Hematopoietic multipotent progenitor cell treated with erythropoietin and hydrocortisone succinate and interleukin-3 and kit ligand, for 6 days (in vitro differentiated cells): ENCODE results near the gene AKT3.
"Not testable (repeated sequence)": the region's sequence is repeated elsewhere in the genome, so short reads cannot be mapped to it uniquely, and the experiment has no call there.

Experiments used
- DNase-seq: peaks from one replicate; pipeline ENCODE4 v3.0.0-alpha.2; 2015

AKT3 gene

DNA sequence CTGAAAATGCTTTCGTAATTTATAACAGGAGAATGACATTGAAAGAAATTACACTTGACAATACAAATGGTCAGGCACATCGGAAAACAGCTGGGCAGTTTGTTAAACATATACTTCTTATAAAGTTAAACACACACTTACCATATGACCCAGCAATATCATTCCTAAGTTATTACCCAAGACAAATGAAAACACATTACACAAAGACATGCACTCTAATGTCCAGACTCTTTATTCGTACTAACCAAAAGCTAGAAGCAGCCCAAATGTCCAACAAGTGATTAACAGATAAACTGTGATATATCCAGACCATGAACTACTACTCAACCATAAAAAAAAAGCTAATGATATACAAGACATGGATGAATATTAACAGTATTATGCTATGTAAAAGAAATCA lies 8.5 kb downstream of the AKT3 start:
- no peak for DNase-seq

DNA sequence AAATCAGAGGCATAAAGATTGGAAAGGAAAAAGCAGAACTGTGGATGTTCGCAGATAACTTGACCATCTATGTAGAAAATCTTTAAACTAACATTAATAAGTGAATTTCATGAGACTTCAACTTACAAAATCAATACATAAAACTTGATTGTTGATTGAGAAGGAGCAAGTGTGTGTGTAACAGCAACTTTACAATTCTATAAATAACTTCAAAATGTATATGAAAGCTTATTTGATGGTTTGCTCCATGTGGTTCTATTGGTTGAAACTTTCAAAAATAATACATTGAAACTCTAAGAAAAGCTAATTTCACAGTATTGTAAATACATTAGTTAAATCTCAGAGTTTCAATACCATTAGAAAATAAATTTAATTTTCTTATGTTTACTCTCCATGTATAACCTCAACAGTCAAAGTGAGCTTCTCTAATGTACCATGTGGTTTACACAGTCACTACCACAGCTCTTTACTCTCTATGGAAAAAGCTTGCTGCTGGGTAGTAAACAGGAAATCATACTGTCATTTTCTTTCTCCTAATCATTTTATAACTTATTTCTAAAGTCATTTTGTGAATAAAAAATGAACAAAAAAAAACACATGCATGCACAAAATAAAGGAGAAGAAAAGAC lies 12.0 kb downstream of the AKT3 start:
- DNase-seq = no peak

DNA sequence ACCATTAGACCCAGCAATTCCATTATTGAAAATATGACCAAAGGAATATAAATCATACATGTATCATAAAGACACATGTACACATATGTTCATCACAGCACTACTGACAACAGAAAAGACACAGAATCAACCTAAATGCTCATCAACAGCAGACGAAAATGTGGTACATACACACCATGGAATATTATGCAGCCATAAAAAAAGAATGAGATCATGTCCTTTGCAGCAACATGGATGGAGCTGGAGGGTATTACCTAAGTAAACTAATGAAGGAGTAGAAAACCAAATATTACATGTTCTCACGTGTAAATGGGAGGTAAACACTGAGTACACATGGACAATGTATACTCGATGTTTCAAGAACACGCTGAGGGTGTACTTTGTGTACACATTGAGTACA lies 15.9 kb downstream of the AKT3 start:
- DNase-seq = no peak

DNA sequence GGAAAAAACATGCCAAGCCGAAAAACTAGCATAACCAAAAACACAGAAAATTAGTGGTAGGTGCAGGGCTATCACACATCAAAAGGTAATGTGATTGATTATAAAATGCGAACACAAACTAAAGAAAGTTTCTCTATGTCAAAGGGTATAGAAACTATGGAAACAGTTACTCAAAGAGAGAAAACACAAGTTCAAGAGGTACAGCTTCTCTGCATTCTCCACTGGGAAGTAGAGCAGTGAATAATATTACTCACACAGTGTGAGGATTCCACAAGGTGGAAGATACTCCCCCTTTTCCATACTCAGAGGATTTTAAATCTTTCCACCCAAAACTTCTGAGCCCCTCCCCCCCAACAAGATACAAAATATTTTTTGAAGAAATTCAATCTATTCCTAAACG lies 18.6 kb downstream of the AKT3 start:
- DNase-seq = no peak

DNA sequence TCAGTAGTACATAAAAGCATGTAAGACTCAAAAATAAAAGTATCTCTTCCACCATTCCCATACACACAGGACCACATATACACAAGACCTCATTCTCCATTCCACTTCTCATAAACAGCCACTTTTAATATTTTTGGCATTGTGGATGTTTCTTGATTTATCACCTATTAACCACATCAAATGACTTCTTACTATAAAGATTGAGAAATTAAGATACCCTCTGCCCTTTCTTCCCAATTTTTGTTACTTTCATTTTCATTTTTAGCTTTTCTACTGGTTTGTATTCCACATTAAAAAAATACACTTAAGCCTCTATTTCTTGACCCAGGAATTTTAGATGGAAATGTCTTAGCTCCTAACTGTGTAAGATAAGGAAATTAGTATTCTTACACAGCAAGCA lies 22.8 kb downstream of the AKT3 start:
- no peak for DNase-seq

DNA sequence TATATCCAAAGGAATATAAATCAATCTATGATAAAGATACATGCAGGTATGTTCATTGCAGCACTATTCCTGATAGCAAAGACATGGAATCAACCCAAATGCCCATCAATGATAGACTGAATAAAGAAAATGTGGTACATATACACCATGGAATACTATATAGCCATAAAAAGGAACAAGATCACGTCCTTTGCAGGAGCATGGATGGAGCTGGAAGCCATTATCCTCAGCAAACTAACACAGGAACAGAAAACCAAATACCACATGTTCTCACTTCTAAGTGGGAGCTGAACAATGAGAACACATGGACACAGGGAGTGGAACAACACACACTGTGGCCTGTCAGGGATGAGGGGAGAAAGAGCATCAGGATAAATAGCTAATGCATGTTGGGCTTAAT lies 25.1 kb downstream of the AKT3 start:
- not testable (repeated sequence) for DNase-seq

DNA sequence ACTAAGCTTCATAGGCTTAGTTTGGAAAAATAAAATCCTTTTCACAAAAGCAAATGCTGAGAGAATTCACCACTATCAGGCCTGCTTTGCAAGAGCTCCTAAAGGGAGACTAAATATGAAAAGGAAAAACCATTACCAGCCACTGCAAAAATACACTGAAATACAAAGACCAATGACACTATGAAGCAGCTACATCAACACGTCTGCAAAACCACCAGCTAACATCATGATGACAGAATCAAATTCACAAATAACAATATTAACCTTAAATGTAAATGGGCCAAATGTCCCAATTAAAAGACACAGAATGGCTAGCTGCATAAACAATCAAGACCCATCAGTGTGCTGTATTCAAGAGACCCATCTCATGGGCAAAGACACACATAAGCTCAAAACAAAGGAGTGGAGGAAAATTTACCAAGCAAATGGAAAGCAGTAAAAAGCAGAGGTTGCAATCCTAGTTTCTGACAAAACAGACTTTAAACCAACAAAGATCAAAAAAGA lies 28.8 kb downstream of the AKT3 start:
- DNase-seq = no peak

DNA sequence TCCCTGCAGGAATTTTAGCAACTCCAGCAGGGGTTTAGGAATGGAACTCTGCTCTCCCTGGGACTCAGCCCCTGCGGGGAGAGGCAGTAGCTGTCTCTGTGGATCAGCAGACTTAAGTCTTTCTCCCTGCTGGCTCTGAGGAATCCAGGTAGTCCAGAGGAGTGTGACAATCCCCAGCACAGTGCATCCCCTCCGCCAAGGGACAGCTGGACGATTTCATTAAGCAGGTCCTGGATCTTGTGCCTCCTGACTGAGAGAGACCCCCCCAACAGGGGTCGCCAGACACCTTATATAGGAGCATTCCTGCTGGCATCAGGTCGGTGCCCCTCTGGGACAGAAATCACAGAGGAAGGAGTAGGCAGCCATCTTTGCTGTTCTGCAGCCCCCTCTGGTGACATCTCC lies 30.6 kb downstream of the AKT3 start:
- DNase-seq = no peak

DNA sequence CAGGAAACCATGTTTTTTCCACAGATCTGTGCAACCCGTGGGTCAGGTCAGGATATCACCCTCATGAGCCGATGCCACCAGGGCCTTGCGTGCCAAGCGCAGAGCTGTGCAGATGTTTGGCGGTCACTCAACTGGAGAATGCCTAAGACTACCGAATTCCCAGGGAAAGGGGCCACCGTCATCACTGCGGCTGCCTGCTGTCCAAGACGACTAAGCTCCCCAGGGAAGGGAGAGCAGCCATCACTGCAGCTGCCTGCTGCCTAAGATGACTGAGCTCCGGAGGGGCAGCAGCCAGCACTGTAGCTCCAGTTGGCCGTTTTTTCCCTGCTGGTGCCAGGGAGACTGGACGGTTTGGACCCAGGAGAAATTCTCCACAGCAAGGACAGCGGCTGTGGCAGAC lies 31.1 kb downstream of the AKT3 start:
- DNase-seq = no peak

DNA sequence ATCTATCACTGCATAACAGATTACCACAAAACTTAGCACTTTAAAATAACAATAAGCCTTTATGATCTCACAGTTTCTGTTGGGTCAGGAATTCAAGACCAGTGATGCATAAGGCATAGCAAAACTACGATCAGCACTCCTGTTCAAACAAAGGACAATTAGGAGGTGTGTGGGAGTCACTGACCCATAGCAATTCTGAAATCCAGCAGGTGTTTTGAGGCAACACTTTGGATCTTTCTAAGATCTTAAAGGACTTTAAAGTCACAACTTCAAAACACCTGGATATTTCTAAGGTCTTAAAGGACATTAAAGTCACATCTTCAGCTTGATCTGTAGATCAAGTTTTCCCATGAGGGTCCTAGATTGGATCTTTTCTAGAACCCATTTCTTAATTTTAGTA lies 35.3 kb downstream of the AKT3 start:
- DNase-seq = no peak

DNA sequence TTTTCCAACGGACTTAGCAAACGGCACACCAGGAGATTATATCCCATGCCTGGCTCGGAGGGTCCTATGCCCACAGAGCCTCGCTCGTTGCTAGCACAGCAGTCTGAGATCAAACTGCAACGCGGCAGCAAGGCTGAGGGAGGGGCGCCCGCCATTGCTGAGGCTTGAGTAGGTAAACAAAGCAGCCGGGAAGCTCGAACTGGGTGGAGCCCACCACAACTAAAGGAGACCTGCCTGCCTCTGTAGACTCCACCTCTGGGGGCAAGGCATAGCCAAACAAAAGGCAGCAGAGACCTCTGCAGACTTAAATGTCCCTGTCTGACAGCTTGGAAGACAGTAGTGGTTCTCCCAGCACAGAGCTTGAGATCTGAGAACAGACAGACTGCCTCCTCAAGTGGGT lies 42.7 kb downstream of the AKT3 start:
- not testable (repeated sequence) for DNase-seq

DNA sequence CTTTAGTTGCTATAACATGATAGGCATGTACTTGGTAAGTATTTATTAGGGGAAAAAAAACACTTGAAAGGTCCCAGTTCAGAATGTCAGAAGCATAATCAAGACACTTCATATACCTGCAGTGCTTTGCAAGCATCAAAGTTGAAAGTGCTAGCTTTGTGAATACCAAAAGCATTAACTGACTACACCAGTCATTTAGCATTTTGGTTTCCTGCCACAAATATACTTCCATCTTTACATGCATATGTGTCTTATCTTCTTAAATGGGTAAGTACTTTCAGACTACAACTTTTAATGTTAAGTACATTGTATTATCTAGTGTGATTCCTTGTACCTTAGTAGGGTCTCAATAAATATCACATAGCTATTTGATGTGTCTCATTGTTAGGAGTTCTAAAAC lies 43.7 kb downstream of the AKT3 start:
- no peak for DNase-seq

DNA sequence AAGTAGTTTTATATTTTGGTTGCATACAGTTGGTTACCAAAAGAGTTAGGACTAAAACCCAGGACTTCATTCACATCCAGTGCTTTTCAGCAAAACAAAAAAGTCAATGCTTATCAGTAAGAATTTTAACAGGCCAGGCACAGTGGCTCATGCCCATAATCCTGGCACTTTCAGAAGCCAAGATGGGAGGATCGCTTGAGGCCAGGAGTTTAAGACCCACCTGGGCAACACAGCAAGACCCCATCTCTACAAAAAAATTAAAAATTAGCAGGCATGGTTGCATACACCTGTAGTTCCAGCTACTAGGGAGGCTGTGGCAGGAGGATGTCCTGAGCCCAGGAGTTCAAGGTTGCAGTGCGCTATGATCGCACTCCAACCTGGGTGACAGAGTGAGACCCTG lies 47.3 kb downstream of the AKT3 start:
- no peak for DNase-seq

DNA sequence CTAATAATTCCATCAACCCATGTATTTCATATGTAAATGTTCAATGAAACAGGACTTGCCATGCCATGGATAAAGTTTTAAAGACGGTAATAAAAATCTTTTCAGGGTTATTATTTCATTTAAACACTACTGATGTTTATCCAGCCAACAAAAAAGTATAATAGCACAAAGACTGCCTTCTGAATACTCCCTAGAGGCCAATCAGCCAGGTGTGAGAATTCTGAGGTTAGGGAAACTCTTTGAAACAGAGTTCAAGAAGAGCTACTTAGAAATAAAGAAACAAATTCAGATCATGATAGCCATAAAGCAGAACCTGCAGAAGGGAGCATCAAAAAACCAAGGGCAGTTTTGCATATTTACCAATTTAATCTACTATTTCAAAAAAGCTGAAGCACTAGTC lies 48.7 kb downstream of the AKT3 start:
- no peak for DNase-seq

DNA sequence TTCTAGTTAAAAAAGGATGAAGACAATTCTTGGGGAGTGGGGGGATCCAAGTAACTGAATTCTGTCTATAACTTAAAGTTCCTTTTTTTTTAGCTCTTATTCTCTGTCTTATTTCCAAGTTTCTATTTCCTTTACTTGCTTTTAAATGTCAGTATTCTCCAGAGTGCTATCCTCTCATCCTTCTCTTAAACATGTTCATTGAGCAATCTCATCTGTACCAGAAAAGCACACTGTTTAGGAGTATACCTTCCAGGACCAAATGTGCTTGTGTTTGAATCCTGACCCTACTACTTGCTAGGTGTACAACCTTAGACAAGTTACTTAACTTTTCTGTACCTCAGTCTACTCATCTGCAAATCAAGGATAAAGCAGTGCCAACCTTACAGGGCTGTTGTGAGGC lies 50.1 kb downstream of the AKT3 start:
- no peak for DNase-seq

DNA sequence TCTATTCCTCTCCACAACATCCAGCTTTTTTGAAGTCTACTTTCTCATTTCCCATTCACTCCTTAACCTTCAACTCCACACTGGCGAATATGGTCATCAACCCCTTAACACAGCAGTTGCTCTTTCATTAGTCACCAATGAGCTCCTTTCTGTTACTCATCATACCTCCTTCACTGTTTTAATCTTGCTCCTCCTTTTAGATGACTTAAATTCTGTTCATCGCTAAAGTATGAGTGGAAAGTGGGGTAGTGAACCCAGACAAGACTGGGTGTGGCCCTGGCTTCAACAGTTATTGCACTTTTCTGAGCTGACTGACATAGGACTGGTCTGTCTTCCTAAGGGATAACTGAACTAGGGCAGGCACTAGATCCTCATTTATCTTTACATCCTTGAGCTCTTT lies 51.3 kb downstream of the AKT3 start:
- DNase-seq = no peak

DNA sequence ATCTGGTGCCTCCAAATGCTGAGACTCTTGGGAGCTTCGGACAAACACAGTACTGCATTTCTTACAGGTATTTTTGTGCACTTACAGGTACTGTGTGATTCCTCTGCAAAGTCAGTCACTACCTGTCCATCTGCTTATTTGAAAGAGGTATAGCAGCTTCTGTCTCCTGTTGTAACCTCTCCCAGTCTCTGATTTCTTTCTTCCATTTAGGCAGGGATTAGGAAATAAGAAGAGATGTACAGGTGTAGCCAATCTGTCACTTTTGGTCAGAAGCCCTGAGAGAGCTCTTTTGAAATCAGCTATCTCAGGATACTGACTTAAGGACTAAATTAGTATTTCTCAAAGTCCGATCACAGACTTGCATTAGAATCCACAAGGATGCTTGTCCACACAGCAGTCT lies 54.0 kb downstream of the AKT3 start:
- no peak for DNase-seq

DNA sequence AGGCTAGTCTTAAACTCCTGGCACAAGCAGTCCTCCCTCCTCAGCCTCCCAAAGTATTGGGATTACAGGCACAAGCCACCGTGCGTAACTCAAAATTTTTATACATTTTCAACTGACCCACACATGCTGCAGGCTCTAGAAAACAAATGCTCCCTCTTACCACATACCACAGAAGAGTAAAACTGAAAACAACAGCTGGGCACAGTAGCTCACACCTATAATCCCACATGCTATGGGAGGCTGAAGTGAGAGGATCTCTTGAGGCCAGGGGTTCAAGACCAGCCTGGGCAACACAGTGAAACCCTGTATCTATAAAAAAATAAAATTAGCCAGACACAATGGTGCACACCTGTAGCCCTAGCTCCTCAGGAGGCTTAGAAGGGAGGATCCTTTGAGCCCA lies 56.7 kb downstream of the AKT3 start:
- DNase-seq = no peak

DNA sequence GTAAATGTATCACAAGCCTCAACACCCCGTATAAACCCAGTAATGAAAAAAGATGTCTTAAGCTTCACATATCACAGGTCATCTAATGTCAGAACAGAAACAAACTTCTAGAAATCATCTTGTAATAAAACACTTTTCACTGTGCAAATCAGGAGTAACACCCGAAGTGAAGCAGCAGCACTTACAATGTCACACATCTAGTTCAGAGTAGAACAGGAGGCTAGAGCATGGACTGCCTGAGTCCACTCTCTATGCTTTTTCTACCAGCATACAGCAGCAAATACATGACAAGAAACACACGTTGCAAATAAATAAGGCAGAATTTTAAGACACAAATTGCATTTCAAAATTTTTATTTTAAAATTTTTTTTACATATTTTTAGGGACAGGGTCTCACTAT lies 57.2 kb downstream of the AKT3 start:
- no peak for DNase-seq

DNA sequence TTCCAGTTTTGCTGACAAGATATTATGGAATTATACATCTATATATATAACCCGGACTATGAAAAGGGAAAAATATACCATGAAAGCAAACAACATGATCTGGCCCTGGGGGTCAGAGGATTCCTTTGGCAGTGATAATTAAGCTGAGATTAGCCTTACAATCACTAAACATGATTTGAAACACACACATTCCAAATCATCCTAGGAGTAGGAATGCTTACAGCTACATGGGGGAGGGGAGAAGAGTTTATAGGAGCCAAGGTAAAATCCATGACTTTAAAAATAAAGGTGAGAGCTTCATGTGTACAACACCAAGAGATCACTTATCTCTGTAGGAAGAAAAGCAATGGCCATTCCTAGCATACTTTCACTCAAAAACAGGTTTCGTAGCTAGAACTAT lies 57.6 kb downstream of the AKT3 start:
- no peak for DNase-seq

DNA sequence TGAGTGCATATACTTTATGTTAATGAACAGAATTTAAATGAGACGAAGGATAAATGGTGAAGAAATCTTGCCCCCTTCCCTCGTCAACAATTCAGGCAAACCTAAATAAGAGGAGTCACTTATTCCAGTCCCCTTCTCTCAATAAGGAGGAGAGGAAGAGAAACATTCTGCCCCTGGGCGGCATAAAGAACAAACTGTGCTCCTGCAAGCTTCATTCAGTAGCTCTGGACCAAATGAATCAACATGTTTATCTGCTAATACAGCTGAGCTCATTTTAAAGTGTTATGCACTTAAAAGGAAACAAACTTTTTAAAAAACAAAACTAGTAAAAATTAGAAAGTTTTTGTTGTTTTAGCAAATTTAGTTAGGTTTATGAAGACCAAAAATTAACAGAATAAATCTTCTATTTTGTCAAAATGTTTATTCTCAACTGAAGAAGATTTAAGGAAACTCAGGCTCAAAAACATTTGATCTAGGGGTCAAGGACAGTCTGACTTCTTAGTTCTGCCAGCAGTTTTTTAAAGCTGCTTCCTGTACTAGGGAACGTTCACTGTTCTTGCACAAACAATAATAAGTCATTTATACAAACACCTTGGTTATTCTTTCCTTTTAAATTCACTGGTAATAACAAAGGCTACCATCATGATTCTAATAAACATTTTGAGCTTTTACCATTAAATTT lies 58.3 kb downstream of the AKT3 start:
- DNase-seq = peak; percentile 8

DNA sequence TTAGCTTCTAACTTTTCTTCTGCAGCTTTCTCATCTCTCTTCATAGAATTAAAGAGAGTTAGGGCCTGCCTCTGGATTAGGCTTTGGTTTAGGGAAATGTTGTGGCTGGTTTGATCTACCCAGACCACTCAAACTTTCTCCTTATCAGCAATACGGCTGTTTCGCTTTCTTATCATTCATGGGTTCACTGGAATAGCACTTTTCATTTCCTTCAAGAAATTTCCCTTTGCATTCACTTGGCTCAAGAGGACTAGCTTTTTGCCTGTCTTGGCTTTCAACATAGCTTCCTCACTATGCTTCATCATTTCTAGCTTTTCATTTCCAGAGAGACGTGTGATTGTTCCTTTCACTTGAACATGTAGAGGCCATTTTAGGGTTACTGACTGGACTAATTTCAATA lies 59.6 kb downstream of the AKT3 start:
- peak; percentile 23 for DNase-seq

DNA sequence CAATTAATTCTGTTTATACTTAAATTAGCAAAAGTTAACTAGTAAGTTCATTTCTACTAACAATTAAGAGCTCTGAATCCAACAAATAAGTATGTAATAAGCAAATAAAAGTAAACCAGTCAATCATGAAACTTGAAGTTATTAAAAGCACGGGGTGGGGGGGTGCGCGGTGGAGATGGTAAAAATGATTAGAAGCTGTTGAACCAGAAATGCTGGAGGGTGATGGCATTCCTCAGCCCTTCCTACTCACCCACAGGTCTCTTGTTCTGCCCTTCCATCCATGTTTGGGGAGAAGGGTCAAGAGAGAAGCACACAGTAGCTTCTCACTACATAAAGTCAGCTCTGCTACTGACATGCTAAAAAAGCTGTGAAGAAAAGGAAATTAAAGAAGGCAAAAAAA lies 63.5 kb downstream of the AKT3 start:
- DNase-seq = no peak

DNA sequence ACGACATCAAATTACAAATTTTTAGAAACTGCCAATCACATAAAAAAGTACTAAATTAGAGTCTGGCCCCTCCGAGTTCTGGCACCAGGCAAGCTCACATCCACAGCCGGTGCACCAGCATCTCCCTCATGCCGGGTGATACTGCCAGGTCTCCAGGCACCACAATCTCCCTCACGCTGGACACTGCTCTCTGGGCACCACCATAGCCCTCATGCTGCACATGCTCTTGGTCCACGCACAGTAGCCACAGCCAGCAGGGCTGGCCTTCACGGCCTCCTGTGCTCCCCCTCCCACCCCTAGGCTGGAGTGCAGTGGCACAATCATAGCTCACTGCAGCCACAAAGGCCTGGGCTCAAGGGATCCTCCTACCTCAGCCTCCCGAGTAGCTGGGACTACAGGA lies 65.5 kb downstream of the AKT3 start:
- no peak for DNase-seq

DNA sequence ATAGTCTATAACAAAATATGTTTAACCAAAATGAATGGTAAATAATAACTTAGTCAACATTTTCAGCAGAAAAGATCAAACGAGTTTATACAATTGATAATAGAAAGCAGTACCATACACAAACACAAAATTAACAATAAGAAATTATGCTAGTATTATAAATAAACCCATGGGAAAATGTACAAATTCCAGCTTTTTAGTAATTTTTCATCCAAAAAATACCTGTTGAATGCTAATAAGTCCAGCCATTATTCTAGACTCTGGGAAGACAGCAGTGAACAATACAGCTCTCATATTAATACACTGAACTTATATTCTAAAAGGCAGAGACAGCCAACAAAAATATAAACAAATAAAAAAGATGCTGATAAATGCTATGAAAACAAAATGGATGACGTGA lies 66.3 kb downstream of the AKT3 start:
- DNase-seq = no peak
